GM12873 (cell line): Measurements from ENCODE around the gene GINS2.

Experiments
- TF ChIP-seq, protein P1 (sequence below): IDR thresholded peaks from 2 replicates; pipeline ENCODE4 v1.5.1; 2012; ENCODE audit warnings: low read depth, mild to moderate bottlenecking, moderate library complexity, low read length, control low read depth; ENCODE audit not compliant: insufficient read depth; ENCODE audit errors: missing control alignments

The GINS2 gene

GRCh38 chr16:85639529-85640253, 49.1 kb downstream of the GINS2 start:
- TF ChIP-seq, protein P1, sequence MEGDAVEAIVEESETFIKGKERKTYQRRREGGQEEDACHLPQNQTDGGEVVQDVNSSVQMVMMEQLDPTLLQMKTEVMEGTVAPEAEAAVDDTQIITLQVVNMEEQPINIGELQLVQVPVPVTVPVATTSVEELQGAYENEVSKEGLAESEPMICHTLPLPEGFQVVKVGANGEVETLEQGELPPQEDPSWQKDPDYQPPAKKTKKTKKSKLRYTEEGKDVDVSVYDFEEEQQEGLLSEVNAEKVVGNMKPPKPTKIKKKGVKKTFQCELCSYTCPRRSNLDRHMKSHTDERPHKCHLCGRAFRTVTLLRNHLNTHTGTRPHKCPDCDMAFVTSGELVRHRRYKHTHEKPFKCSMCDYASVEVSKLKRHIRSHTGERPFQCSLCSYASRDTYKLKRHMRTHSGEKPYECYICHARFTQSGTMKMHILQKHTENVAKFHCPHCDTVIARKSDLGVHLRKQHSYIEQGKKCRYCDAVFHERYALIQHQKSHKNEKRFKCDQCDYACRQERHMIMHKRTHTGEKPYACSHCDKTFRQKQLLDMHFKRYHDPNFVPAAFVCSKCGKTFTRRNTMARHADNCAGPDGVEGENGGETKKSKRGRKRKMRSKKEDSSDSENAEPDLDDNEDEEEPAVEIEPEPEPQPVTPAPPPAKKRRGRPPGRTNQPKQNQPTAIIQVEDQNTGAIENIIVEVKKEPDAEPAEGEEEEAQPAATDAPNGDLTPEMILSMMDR: no peak

- TF ChIP-seq, protein P1: no peak
These were observed 49.9 kb downstream of the GINS2 start for GRCh38 chr16:85638695-85639409.

- TF ChIP-seq, protein P1: no peak
These were observed 50.7 kb downstream of the GINS2 start for GRCh38 chr16:85637808-85638647.

DNA sequence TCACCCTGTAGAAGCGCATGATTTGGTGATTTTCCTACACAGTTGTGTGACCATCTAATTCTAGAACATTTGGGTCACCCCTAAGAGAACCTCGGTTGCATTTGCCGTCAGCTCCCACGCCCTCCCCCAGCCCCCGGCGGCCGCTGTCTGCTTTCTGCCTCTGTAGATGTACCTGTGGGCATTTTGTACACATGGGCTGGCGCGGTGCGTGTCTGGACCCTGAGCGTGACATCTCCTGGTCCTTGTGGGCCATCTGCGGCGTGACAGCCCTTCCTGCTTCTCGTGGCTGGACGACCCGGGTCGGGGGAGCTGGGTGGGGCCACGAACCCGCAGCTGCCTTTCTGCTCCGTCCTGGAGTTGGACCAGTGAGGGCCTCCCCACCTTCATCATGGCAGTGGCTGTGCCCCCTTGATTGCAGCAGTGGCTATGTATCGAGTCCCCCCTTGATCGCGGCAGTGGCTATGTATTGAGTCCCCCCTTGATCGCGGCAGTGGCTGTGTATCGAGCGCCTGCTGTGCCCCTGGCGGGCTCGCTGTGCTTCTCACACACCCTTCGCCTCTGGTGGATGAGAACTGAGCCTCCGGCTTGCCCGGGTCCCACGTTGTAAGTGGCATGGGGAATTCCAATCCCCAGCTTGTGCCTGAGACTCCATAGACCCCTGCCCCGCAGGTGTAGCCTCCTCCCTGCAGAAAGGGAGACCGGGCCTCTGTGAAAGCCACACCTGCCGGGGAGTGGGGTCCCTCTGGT, 51.5 kb downstream of the GINS2 start:
- TF ChIP-seq, protein P1: no peak

DNA sequence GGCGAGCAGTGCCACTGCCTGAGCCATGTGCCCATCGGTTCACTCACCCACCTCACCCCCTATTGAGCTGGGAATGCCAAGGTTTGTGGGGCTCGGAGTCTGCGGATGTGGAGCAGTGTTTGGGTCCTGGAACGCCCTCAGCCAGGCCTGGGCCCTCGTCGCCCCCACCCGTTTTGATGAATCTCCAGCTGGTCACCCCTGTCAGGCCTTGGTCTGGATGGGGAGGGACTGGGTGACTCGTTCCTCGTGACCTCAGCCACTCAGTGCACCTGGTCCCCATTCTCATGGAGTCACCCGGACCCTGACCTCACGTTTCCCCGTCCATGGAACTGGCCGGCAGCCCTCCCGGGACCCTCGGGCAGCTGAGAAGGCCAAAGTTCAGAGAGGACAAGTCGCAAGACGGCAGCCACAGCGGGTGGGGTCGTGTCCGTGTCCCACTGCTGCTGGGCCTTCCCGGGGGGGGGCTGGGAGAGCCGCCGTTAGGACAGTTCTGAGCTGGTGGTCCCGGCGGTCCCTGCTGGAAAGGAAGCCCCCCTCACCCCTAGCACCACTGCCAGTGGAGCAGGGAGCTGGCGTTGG, 52.4 kb downstream of the GINS2 start:
- TF ChIP-seq, protein P1: no peak

GRCh38 chr16:85635545-85636140, 53.1 kb downstream of the GINS2 start:
- TF ChIP-seq, protein P1: no peak
